ENCODE data around the gene MPP2. TPM values are rescaled to one million over a fixed set of nuclear protein-coding genes. Genes with fewer than 3 reads are reported as not detected.
A peak's percentile ranks its signal among the peaks of the same experiment; 100 is the strongest.

Gene MPP2
- total RNA-seq, 1 donor: under 0.01 TPM

DNA sequence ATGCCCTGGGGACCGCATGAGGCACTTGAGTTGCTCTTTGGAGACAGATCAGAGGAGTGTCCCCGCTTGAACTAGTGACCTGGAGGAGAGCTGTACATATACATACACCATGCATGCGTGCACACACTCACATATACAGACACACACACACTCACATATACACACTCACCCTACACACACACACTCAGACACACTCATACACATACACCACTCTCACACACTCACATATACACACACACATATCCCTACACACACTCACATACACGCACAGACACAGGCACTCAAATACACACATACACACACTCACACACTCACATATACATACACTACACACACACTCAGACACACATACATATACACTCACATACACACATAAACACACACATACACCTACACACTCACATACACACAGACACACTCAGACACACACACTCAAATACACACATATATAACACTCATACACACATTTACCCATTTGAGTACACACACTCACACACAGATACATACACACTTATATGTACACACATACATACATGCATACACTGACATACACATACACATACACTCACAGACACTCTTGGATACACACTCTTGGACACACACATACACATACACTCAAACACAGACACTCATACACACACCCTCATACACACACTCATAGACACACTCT lies 5.4 kb upstream of the MPP2 start:
- DNase-seq (ENCODE audit: low read depth): no peak
- H3K4me3 ChIP-seq (ENCODE audit: low read depth, low read length): no peak overlapping the region
- TF ChIP-seq, protein P1, sequence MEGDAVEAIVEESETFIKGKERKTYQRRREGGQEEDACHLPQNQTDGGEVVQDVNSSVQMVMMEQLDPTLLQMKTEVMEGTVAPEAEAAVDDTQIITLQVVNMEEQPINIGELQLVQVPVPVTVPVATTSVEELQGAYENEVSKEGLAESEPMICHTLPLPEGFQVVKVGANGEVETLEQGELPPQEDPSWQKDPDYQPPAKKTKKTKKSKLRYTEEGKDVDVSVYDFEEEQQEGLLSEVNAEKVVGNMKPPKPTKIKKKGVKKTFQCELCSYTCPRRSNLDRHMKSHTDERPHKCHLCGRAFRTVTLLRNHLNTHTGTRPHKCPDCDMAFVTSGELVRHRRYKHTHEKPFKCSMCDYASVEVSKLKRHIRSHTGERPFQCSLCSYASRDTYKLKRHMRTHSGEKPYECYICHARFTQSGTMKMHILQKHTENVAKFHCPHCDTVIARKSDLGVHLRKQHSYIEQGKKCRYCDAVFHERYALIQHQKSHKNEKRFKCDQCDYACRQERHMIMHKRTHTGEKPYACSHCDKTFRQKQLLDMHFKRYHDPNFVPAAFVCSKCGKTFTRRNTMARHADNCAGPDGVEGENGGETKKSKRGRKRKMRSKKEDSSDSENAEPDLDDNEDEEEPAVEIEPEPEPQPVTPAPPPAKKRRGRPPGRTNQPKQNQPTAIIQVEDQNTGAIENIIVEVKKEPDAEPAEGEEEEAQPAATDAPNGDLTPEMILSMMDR (IDR thresholded peaks at IDR 0.05; ENCODE audit: insufficient read depth, low read depth, low read length): no peak

DNA sequence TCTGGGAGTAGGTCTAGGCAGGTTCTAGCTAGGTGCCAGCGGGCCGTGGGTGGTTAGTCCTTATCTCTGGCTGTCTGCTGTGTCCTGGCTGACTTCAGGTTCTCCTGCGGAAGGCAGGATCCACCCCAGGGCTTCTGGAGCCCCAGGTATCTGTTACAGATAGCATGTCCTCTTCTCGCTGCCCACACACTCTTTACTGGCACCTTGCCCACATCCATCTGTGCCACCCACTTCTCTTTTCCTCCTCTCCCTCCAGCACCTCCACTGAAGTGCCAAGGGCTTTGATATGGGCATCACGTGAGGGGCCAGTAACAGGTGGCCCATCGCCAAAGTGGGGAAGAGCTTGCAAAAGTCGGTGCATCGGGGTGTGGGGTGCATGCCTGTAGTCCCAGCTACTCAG lies 4.6 kb upstream of the MPP2 start:
- no peak for DNase-seq (ENCODE audit: low read depth)
- TF ChIP-seq, protein P1 (IDR thresholded peaks at IDR 0.05; ENCODE audit: insufficient read depth, low read depth, low read length): no peak
- no peak overlapping the region for H3K4me3 ChIP-seq (ENCODE audit: low read depth, low read length)

DNA sequence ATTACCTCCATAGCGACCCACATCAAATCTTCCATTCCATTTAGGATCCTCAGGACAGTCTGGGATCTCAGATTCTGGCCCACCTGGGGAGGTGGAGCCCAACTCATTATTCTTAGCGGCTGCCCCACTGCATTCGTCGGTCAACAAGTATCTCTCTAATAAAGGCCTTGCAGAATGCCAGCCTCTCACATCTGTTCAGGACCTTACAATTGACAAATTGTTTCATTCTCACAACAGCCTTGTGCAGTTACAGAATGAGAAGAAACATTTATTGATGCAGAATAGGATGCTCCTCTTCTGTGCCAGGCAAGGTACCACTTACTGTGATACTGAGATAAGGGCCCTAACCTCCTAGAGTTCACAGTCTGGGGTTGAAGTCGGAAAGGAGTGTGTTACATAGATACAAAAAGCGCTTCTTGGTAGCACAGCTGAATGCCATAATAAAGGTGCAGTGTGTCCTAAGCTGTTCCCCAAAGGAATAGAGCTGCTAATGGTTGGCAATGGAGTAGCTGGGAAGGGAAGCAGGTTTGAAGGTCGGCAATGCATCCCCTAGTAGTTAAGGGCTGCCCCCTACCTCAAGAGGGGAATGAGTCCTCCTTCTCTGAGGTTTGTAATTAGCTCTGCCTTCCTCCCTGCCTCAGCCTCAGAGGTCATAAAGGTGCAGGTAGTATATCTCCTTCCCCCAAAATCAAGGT lies 2.3 kb upstream of the MPP2 start:
- H3K4me3 ChIP-seq (ENCODE audit: low read depth, low read length): no peak overlapping the region
- TF ChIP-seq, protein P1 (IDR thresholded peaks at IDR 0.05; ENCODE audit: insufficient read depth, low read depth, low read length): no peak
- DNase-seq (ENCODE audit: low read depth): no peak

DNA sequence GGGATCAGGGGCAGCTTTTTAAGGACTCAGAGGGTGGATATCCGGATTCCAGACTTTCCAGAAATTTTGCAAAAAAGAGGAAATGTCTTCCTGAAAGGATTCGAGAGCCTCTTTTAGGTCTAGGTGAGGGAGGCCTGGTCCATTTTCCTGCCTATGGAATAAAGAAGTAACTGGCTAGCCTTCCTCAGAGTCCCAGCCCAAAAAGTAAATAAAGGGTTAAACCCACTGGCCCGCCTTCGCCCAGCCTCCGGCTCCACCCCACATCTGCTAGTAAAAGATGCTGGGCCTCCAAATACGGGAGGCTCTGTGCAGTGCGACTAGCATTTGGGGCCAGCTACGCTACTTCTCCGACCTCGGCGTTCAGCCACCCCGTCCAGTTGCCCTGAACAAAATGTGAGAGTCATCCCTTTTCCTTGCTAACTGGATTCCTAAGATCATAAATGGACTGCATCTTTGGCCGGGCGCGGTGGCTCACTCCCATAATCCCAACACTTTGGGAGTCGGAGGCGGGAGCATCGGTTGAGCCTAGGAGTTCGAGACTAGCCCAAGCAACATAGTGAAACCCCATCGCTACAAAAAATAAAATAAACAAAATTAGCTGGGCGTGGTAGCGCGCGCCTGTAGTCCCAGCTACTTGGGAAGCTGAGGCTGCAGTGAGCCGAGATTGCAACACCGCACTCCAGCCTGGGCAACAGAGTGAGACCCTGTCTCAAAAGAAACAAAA lies 824 bp upstream of the MPP2 start:
- DNase-seq (ENCODE audit: low read depth): peak; percentile 78
- TF ChIP-seq, protein P1 (IDR thresholded peaks at IDR 0.05; ENCODE audit: insufficient read depth, low read depth, low read length): no peak
- peak overlapping the region; percentile 70 for H3K4me3 ChIP-seq (ENCODE audit: low read depth, low read length)

DNA sequence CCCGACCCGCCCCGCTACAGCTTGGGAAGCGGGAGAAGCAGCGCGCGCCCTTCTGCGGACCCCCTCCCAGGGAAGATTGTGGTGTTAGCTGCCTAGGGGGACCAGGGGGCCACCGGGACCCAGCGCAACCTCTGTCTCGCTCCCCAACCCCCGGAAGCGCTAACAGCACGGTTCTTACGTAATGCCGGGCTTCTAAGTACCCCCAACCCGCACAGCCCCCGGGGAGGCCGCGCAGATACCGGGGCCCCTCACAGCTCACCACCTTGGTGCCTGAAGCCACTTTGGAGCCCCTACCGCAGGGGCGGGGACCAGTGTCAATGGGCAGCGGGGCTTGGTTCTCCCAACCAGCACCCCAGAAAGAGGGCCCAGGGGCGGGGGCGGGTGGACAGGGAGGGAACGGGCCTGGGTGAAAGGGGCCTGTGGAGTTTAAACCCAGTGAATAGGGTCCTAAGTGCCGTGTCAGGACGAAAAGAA lies 348 bp downstream of the MPP2 start:
- no peak for DNase-seq (ENCODE audit: low read depth)
- TF ChIP-seq, protein P1 (IDR thresholded peaks at IDR 0.05; ENCODE audit: insufficient read depth, low read depth, low read length): no peak
- peak overlapping the region; percentile 70 for H3K4me3 ChIP-seq (ENCODE audit: low read depth, low read length)

DNA sequence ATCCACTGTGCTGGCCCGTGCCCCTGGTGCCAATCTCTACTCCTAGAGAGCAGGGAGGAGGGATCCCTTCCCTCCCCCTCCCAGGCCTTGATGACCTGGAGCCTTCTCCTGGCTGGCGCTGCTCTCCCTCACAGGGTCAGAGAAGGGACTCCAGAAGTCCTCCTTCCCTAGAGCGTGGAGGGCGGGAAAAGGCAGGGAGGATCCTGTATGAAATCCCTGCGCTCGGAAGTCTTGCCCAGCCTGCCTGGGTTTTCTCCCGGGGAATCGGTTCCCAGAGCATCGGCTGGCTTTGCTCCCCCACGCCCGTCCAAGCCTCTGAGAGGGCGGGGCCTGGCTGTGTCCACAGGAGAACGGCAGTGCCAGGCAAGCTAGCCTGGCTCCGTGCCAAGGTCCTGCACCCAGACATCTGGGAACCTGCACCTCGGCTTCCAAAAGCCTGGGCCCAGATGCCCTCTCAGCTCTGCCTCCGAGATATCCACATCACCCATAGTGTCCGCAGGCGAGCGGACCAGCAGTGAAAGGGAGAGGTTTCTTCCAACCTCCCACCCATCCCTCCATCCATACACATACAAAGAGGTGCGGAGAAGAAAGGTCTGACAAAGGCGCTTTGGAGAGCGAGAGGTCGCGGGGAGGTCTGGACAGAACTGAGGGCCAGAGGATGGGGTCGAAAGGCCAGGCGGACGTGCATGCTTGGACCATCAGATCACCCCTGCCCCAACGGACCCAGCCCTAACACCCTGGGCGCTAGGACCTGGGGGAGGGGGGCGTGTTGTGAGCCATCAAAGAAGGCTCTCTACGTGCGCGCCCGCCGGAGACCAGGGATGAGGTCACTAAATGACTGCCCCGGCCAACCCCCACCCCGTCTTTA lies 1.1 kb downstream of the MPP2 start:
- TF ChIP-seq, protein P1 (IDR thresholded peaks at IDR 0.05; ENCODE audit: insufficient read depth, low read depth, low read length): no peak
- peak; percentile 52 for DNase-seq (ENCODE audit: low read depth)
- H3K4me3 ChIP-seq (ENCODE audit: low read depth, low read length): peak overlapping the region; percentile 70

Measured in fibroblast of villous mesenchyme (primary cell).